GM19452 (cell line): ENCODE data around the gene RRAS2.
"Not testable (repeated sequence)": the region's sequence is repeated elsewhere in the genome, so short reads cannot be mapped to it uniquely, and the experiment has no call there.

Experiments used
- ATAC-seq: cut with Tn5 transposase; IDR thresholded peaks from one replicate; pipeline ENCODE4 v1.9.1; 2021; ENCODE audit not compliant: unreplicated experiment

Gene RRAS2

DNA sequence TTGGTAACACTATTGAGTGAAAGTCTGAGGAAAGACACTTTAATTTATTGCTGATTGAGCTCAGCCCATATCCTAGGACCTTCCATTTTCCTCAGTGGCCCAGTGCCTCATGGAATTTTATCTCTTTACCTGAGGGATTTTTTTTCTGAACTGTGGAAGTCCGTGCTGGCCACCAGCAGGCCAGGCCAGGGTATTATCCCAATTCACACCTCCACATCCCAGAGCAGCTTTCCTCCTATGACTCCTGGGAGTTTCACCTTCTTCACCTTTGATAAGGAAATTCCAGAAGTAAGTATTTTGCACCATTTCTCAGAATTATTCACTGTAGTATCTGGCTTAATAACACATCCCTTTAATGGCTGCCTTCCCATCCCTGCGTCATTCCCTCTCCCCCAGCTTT lies 13.0 kb upstream of the RRAS2 start:
- ATAC-seq, result no peak

DNA sequence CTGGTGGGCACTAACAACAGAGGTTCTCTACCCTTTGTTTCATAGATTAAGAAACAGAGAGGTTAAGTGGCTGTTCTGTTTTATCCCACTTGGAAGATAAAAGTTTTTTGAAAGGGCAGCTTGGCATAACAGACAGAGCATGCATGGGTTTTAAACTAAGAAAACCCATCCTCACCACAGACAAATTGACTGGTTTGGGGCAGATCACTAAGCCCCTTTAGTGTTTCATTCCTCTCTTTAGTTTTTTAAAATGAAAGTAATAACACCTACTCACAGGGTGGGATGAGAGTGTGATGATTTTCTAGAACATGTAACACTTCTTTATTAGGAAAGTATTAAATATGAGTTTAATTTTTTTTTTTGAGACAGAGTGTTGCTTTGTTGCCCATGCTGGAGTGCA lies 12.3 kb upstream of the RRAS2 start:
- no peak for ATAC-seq

DNA sequence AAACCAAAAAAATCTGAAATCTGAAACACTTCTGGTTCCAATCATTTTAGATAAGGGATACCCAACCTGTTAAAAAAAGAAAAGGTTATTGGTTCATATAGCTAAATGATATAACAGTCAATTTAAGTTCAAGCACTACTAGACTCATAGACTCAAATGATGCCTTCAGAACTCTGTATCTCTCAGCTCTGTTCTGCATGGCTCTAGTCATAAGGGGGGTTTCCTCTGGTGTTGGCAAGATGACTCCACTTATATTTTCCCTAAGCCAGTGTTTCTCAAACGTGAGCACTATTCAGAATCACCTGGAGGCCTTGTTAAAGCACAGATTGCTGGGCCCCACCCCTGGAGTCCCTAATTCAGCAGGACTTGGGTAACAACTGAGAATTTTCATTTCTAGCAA lies 11.5 kb upstream of the RRAS2 start:
- no peak for ATAC-seq

DNA sequence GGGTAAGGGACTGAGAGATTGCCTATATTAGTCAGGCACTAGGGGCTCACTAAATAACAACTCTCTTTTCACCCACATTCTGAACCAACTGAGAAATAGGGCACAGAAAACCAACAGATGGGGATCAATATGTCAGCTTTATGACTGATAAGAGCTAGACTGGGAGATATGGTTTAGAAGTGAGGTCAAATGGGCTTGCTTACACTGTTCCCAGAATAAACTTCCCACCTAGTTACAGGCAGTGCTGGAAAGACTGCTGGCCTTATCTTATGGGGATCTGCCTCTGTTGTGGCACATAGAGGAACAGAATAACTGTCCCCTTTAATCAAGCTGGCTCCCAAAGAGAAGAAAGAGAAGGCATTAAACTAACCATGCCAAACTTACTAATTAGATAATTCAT lies 10.6 kb upstream of the RRAS2 start:
- ATAC-seq, result no peak

DNA sequence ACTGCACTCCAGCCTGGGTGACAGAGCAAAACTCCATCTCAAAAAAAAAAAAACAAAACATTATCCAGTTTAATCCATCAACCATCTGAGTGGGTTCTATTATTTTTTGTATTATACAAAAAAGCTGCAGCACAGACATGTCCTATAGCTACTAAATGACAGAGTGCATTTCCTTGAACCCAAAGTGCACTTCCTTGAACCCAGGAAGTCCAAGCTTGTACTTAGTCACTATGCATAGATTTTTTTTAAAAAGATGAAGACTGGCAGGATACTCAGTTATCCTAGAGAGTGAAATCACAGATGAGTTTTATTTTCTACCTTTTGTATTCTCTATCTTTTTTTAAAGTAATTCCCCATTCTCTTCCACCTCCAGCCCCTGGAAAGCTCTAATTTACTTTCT lies 8.0 kb upstream of the RRAS2 start:
- no peak for ATAC-seq

DNA sequence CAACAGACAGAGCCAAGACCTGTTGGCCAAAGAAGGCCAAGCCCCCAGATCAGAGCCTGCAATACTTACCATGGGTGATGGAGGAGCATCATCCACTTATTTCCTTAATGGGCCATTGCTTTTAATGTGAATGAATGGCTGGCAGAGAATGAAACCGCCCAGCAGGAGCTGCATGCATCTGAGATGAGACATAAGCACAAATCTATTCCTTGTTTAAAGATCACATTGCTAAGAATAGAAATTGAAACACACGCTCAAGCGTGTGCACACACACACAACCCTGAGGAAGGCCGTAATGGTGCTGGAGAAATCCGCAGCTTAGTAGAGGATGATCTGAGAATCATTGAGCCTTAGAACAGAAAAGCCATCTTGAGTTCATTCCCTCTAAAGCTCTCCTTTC lies 5.3 kb upstream of the RRAS2 start:
- ATAC-seq, result no peak

DNA sequence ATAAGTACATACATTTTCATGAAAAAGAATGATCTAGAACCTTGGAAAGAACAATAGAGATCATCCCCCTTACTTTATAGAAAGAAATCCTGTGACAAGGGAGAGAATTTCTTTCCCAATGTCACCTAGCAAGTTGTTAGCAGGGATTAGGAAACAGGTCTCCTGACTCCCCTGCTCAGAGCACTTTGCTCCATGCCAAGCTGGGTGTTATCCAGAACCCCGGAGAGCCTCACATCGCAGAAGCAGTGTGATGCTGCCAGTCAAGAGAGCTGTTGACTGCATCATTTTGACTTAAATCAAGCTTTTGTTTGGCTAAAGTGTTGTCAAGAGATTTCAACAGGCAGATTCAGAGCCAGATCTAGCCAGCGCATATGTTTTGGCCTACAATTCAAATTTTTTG lies 3.6 kb upstream of the RRAS2 start:
- ATAC-seq, result no peak

DNA sequence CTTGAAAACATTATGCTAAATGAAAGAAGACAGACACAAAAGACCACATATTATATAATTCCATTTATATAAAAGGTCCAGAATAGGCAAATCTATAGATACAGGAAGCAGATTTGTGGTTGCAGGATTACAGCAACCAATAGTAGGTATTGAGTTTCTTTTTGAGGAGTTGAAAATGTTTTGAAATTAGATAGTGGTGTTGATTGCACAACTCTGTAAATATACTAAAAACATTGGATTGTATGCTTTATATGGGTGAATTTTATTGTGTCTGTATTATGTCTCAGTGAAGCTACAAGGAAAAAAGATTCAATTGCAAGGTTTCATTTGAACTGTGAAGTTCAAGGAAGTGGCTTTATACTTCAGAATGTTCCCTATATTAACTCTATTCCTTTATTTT lies 3.0 kb upstream of the RRAS2 start:
- no peak for ATAC-seq

DNA sequence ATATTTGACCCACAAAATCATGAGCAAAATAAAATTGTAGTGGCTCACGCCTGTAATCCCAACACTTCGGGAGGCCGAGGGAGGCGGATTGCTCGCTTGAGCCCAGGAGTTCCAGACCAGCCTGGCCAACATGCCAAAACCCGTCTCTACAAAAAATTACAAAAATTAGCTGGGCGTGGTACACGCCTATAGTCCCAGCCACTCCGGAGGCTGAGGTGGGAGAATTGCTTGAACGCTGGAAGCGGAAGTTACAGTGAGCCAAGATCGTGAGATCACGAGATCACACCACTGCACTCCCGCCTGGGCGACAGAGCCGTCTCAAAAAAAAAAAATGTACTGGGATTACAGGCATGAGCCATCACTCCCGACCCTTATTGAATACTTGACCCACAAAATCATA lies 2.0 kb upstream of the RRAS2 start:
- no peak for ATAC-seq

DNA sequence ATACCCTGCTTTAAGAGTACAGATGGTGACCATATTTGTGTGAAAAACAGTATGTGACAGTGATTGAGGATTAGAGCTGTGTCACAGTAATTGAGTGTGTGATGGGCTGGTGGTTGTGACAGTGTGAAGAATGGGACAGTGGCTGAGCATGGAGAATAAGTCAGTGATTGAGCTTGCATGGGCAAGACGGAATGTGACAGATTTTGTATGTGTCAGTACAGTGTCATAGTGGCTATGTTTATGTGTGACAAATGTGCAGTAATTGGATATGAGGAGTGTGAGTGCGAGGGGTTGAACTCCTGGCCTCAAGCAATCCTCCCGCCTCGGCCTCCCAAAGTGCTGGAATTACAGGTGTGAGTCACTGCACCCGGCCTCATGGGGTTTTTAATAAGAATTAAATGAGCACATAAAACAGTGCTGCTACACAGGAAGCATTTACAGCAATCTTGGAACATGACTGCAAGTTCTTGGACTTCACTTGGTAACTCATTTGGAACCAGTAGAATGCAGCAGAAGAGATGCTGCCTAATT lies 583 bp upstream of the RRAS2 start:
- ATAC-seq, result no peak

DNA sequence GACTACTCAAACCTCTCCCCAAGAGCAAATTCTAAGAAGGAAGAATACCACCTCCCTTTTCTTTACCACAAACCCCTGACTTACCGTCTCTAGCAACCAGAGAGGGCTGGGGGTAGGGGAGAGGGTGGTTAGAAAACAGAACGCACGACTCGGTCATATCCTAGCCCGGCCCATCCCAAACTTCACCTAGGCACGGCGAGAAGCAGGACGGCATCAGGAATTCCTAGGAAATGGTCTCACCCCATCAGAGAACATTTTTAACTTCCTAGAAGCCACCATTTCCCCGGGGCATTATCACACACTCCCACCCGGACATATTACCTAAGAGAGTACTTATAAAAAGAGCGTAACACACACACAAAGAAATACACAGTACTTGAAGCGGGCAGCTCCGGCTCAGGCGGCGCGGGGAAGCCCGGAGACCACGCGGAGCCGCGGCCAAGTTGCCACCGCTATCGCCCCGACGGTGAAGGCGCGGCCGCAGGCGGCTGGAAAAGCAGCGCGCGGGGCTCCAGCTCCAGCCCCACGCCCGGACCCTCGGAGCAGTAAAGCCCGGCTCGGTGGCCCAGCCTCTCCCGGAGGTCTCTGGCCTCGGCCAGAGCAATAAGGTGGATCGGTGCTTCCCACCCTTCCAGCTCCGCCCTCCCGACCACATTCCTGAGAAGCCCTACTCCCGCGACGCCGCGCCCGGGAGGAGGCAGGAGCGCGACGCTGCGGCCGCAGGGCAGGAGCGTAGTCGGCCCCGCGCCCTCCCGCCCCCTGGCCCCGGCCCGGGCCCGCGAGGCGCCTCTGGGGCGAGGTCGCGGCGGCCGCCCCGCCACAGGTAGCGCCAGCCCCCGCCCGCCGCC lies 878 bp downstream of the RRAS2 start:
- ATAC-seq, result peak; percentile 47

DNA sequence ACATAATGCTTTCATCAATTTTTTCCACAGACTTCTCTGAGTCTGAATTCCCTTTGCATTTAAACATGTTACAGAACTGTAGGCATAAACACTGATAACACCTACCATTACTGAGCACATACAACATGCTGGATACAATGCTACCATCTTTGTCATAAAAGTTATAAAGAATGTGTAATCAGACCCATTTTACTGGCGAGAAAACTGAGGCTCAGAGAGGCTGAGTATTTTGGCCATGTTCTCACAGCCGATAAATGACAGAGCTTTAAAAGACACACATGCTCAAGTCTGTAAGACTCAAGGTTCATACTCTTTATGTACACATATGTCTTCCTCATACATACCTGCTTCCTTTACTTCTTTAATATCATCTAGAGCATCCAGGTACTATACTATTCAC lies 2.6 kb downstream of the RRAS2 start:
- ATAC-seq, result no peak

DNA sequence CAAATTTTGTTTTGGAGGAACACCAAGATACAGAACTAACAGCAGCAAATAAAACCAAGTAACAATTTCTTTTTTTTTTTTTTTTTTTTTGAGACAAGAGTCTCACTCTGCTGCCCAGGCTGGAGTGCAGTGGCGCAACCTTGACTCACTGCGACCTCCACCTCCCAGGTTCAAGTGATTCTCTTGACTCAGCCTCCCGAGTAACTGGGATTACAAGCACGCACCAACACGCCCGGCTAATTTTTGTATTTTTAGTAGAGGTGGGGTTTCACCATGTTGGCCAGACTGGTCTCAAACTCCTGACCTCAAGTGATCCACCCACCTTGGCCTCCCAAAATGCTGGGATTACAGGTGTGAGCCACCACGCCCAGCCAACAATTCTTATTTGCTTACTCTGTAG lies 4.4 kb downstream of the RRAS2 start:
- ATAC-seq, result not testable (repeated sequence)

DNA sequence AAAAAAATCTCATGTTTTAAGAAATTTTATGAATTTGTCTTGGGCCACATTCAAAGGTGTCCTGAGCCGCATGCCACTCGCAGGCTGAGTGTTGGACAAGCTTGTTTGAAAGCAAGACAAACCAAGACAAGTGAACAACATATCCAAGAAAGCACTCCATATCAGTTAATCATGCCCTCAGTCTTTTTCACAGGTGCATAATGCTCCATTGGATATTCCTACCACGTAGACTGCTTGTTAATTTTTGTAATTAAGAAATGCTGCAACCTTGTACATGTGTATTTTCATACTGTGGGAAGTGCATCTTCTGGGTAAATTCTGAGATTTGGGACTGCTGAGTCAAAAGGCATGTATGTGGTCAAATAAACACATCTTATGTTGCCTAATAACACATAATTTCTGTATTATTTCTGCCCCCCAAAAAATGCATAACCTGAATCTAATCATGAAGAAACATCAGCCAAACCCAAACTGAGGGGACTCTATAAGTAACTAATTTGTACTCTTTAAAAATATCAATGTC lies 8.2 kb downstream of the RRAS2 start:
- no peak for ATAC-seq

DNA sequence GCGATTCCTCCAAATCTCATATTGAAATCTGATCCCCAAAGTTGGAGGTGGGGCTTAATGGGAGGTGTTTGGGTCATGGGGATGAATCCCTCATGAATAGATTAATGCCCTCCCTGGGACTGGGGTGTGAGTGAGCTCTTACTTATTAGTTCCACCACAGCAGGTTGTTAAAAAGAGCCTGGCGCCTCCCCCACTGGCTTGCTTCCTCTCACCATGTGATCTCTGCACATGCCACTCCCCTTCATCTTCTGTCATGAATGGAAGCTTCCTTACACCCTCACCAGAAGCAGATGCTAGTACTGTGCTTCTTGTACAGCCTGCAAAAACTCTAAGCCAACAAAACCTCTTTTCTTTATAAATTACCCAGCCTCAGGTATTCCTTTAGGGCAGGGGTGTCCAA lies 8.8 kb downstream of the RRAS2 start:
- no peak for ATAC-seq

DNA sequence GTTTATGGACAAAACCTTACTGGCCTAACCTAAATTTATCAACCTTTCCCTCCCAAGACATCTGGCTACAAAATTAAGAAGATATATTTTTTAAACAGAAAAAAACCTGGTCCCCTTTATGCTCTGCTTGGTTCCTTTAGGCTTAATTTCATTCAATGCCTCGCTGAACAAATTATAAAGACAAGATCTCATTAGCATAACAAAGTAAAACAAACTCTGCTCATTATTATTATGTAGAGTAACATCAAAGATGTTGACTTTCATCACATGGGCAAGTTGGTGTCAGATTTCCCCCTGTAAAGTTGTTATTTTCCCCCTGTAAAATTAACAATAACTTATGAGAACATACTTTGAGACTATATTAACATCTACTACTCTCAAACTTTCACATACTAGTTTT lies 11.0 kb downstream of the RRAS2 start:
- no peak for ATAC-seq

DNA sequence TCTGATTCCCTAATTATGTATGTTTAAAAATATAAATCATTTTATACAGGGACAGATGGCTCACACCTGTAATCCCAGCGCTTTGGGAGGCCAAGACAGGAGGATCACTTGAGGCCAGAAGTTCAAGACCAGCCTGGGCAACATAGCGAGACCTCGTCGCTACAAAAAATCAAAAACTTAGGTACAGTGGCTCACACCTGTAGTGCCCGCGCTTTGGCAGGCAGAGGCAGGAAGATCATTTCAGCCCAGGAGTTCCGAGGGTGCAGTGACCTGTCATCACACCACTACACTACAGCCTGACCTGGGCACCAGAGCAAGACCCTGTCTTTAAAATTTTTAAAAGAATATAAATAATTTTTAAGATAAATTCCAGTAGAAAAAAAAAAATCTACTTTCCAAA lies 11.5 kb downstream of the RRAS2 start:
- no peak for ATAC-seq

DNA sequence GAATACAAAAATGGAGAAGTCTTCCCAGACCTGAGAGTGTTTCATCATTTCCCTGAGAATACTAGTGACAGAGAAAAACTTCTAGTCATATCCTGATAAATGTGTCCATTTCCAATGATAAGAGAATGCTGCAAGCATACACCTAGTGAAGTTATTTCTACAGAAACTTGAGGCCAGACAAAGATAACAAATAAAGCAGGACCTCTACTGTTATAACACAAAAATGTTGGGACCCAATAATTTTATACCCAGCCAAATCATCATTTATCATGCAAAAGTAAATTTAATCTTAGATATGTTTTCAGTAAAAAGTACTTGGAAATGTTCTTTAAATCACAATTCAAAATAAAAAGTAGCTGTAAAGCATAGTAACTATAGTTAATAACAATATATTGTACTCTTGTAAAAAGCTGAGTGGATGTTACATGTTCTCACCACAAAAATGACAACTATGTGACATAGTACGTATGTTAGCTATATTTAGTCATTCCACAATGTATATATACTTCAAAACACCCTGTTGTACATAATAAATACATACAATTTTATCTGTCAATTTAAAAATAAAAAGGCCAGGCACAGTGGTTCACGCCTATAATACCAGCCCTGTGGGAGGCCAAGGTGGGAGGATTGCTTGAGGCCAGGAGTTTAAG lies 12.6 kb downstream of the RRAS2 start:
- ATAC-seq, result no peak

DNA sequence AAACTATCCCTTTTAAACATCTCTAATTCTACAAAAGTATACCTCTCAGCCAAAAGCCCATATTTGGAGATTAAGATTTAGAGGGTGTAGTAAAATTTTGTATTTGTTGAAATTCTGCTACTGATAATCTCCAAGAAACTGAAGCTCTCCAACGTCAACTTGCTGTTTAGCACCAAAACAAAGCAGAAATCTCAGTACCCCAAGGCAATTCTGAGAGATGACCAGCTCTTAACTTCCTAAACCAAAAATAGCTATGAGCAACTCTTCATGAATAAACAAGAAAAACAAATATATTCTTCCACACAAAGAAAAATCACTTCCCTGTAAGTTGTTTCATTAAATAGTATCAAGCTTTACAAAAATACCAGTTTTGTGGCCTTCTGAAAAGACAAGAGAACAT lies 13.3 kb downstream of the RRAS2 start:
- no peak for ATAC-seq

DNA sequence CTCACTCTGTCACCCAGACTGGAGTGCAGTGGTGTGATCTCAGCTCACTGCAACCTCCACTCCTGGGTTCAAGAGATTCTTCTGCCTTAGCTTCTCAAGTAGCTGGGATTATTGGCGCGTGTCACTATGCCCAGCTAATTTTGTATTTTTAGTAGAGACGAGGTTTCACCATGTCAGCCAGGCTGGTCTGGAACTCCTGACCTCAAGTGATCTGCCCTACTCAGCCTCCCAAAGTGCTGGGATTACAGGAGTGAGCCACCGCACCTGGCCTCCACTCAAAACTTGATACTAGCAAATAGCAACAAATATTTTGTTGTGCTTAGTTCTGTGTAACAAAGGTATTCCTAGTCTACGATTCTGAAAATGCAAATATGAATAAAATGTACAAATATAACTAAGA lies 14.0 kb downstream of the RRAS2 start:
- ATAC-seq, result not testable (repeated sequence)

DNA sequence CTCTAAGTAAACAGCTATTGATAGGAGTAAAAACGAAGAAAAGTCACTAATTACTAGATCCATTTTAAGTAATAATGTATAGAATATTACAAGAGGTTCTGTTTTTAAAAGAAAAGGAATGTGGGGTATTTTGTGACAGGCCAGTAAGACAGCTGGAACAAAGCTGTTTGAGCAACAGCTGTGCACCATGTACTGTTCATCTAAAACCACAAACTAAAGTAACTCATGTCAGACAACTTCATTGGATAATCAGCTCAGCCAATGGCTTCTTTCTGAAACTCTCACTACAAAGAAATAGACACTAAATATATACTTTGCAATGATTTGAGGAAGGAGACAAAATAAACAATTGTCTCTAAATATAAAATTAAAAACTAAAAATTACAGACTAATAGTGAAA lies 16.1 kb downstream of the RRAS2 start:
- no peak for ATAC-seq

DNA sequence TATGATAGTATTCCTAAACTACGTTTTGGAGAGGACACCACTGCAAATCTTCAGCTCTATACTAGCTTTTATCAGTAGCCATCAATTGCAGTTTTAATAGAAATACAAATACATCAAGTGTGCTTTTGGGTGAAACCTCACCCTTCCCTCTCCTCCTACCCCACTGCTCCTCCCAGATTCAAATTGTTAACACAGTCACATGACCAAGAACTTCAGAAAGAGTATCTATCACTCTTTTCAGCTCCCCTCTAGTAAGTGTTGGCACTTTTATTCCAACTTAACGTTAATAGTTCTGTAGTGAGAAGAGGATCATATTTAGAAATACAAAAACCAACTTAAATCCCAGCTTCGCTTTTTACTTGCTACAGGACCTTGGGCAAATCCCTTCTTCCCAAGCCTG lies 17.0 kb downstream of the RRAS2 start:
- no peak for ATAC-seq
